T-helper 17 cell (primary cell): Measurements from ENCODE around the gene KL. TPM values are rescaled to one million over a fixed set of nuclear protein-coding genes. Genes with fewer than 3 reads are reported as not detected.

Experiments used
- ATAC-seq: fragments of 150-1000 bp; cut with Tn5 transposase; 2 replicates; pipeline ENCODE4 v1.10.0; 2021; ENCODE audit warnings: mild to moderate bottlenecking, moderate library complexity
- DNase-seq, 3 donors: peaks; one replicate each; pipeline versions ENCODE4 v3.0.0 to v3.0.0-alpha.2; 2020 to 2021
- H3K9me3 ChIP-seq: one replicate; pipeline ENCODE4 v1.7.0; 2013; ENCODE audit warnings: low read length, mild to moderate bottlenecking; ENCODE audit not compliant: control insufficient read depth, poor library complexity, severe bottlenecking
- H3K27ac Mint-ChIP-seq: one replicate; pipeline ENCODE4 v1.8.0; 2022; ENCODE audit warnings: mild to moderate bottlenecking, moderate library complexity, mixed read lengths
- H3K27me3 Mint-ChIP-seq: one replicate; pipeline ENCODE4 v1.8.0; 2022; ENCODE audit warnings: mixed read lengths
- H3K36me3 Mint-ChIP-seq: one replicate; pipeline ENCODE4 v1.8.0; 2022; ENCODE audit warnings: low read depth, mixed read lengths
- H3K4me1 Mint-ChIP-seq: one replicate; pipeline ENCODE4 v1.8.0; 2022; ENCODE audit warnings: mild to moderate bottlenecking, mixed read lengths
- H3K4me3 Mint-ChIP-seq: one replicate; pipeline ENCODE4 v1.8.0; 2022; ENCODE audit warnings: mild to moderate bottlenecking, moderate library complexity, mixed read lengths
- total RNA-seq, 4 donors: library from RNA in 2 of 4; stranded (reverse) in 2 of 4; gene quantifications; one replicate each; pipeline ENCODE4 v1.2.3 and lab custom pipeline; 2022 to 2026

Gene KL
- total RNA-seq, 2 donors from 2014 or later = not detected

- Mint-ChIP-seq H3K27me3 (peaks cover 55% of the 10 kb centered on the region), H3K36me3 (no peaks in the 10 kb centered on the region), H3K4me1 (peaks cover 3% of the 10 kb centered on the region), H3K27ac (no peak overlapping the region), H3K4me3 (no peak overlapping the region)
- DNase-seq (no peak), ATAC-seq (no peak)
- no peaks in the 10 kb centered on the region for H3K9me3 ChIP-seq
These were observed 90.6 kb downstream of the KL start for GRCh38 chr13:33106656-33107360.

GRCh38 chr13:33107361-33107760 lies 91.1 kb downstream of the KL start:
- peaks cover 51% of the 10 kb centered on the region for H3K27me3 Mint-ChIP-seq
- H3K4me3 Mint-ChIP-seq = no peak overlapping the region
- DNase-seq (no peak), ATAC-seq (no peak)
- H3K27ac Mint-ChIP-seq = no peak overlapping the region
- H3K9me3 ChIP-seq = no peaks in the 10 kb centered on the region
- H3K4me1 Mint-ChIP-seq = peaks cover 3% of the 10 kb centered on the region
- no peaks in the 10 kb centered on the region for H3K36me3 Mint-ChIP-seq

GRCh38 chr13:33108620-33109019 lies 92.4 kb downstream of the KL start:
- no peaks in the 10 kb centered on the region for H3K9me3 ChIP-seq
- no peaks in the 10 kb centered on the region for H3K36me3 Mint-ChIP-seq
- peaks cover 3% of the 10 kb centered on the region for H3K4me1 Mint-ChIP-seq
- H3K27me3 Mint-ChIP-seq = peaks cover 49% of the 10 kb centered on the region
- no peak for DNase-seq
- no peak for ATAC-seq
- H3K4me3 Mint-ChIP-seq = no peak overlapping the region
- H3K27ac Mint-ChIP-seq = no peak overlapping the region

- no peak overlapping the region for H3K27ac Mint-ChIP-seq
- peaks cover 48% of the 10 kb centered on the region for H3K27me3 Mint-ChIP-seq
- no peaks in the 10 kb centered on the region for H3K9me3 ChIP-seq
- H3K36me3 Mint-ChIP-seq = no peaks in the 10 kb centered on the region
- no peak overlapping the region for H3K4me3 Mint-ChIP-seq
- ATAC-seq (no peak), DNase-seq (no peak)
- peaks cover 3% of the 10 kb centered on the region for H3K4me1 Mint-ChIP-seq
These were observed 93.1 kb downstream of the KL start for GRCh38 chr13:33109271-33109697.

- Mint-ChIP-seq H3K27me3 (peaks cover 45% of the 10 kb centered on the region), H3K36me3 (no peaks in the 10 kb centered on the region), H3K27ac (no peak overlapping the region), H3K4me1 (peaks cover 3% of the 10 kb centered on the region), H3K4me3 (no peak overlapping the region)
- no peaks in the 10 kb centered on the region for H3K9me3 ChIP-seq
- DNase-seq = no peak
- ATAC-seq = no peak
These were observed 93.6 kb downstream of the KL start for GRCh38 chr13:33109801-33110200.

- H3K27me3 Mint-ChIP-seq = peaks cover 49% of the 10 kb centered on the region
- no peak overlapping the region for H3K4me3 Mint-ChIP-seq
- no peaks in the 10 kb centered on the region for H3K9me3 ChIP-seq
- H3K27ac Mint-ChIP-seq = no peak overlapping the region
- no peaks in the 10 kb centered on the region for H3K36me3 Mint-ChIP-seq
- DNase-seq (no peak), ATAC-seq (no peak)
- H3K4me1 Mint-ChIP-seq = peaks cover 3% of the 10 kb centered on the region
These were observed 94.1 kb downstream of the KL start for GRCh38 chr13:33110386-33110712.

GRCh38 chr13:33110713-33111413 lies 94.6 kb downstream of the KL start:
- H3K36me3 Mint-ChIP-seq = no peaks in the 10 kb centered on the region
- peaks cover 47% of the 10 kb centered on the region for H3K27me3 Mint-ChIP-seq
- peaks cover 3% of the 10 kb centered on the region for H3K4me1 Mint-ChIP-seq
- H3K9me3 ChIP-seq = no peaks in the 10 kb centered on the region
- ATAC-seq (no peak), DNase-seq (no peak)
- no peak overlapping the region for H3K27ac Mint-ChIP-seq
- H3K4me3 Mint-ChIP-seq = no peak overlapping the region

- H3K27ac Mint-ChIP-seq = no peak overlapping the region
- peaks cover 1% of the 10 kb centered on the region for H3K4me1 Mint-ChIP-seq
- DNase-seq = no peak
- H3K27me3 Mint-ChIP-seq = peaks cover 40% of the 10 kb centered on the region
- H3K4me3 Mint-ChIP-seq = no peak overlapping the region
- no peaks in the 10 kb centered on the region for H3K9me3 ChIP-seq
- no peak for ATAC-seq
- H3K36me3 Mint-ChIP-seq = no peaks in the 10 kb centered on the region
These were observed 95.3 kb downstream of the KL start for GRCh38 chr13:33111414-33112110.

- ATAC-seq = no peak
- H3K4me1 Mint-ChIP-seq = no peaks in the 10 kb centered on the region
- H3K27me3 Mint-ChIP-seq = peaks cover 30% of the 10 kb centered on the region
These were observed 96.5 kb downstream of the KL start for GRCh38 chr13:33112766-33113165.

GRCh38 chr13:33114146-33114545 lies 97.9 kb downstream of the KL start:
- DNase-seq = no peak
- no peaks in the 10 kb centered on the region for H3K36me3 Mint-ChIP-seq
- H3K4me3 Mint-ChIP-seq = no peak overlapping the region
- peaks cover 25% of the 10 kb centered on the region for H3K27me3 Mint-ChIP-seq
- no peaks in the 10 kb centered on the region for H3K4me1 Mint-ChIP-seq
- ATAC-seq = no peak
- no peaks in the 10 kb centered on the region for H3K9me3 ChIP-seq
- peak overlapping the region; percentile 19 for H3K27ac Mint-ChIP-seq

More at GRCh38 chr13:33112766-33113165, 96.5 kb downstream of the KL start:
- Mint-ChIP-seq H3K36me3 (no peaks in the 10 kb centered on the region), H3K27ac (no peak overlapping the region), H3K4me3 (no peak overlapping the region)
- no peaks in the 10 kb centered on the region for H3K9me3 ChIP-seq
- no peak for DNase-seq

GRCh38 chr13:33115274-33115673 lies 99.1 kb downstream of the KL start:
- Mint-ChIP-seq H3K4me1 (no peaks in the 10 kb centered on the region), H3K4me3 (no peak overlapping the region), H3K27ac (no peak overlapping the region), H3K27me3 (peaks cover 29% of the 10 kb centered on the region), H3K36me3 (no peaks in the 10 kb centered on the region)
- no peaks in the 10 kb centered on the region for H3K9me3 ChIP-seq
- DNase-seq (no peak), ATAC-seq (no peak)
